GM19328 (cell line): ENCODE measurements around the gene SNRK.
"Not testable (repeated sequence)": the region's sequence is repeated elsewhere in the genome, so short reads cannot be mapped to it uniquely, and the experiment has no call there.

Experiments
- ATAC-seq: cut with Tn5 transposase; IDR thresholded peaks from one replicate; pipeline ENCODE4 v1.9.1; 2021; ENCODE audit warnings: mild to moderate bottlenecking, moderate library complexity; ENCODE audit not compliant: unreplicated experiment

Gene SNRK

DNA sequence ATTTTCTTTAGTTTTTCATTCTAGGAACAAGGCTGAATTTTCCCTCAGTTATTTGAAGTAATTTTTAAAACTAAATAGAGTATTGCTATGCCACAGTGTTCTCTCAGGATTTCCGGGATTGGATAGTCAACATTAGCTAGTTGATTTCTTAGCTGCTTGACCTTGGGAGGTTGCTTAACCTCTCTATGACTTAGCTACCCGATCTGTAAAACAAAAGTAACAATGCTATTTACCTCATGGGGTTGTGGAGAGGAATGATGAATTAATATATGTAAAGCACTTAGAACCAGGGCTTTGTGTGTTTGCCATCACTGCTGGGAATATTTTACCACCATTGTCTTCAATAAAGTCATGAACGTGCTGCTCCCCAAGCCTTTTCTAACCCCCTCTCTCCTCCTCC lies 57.5 kb downstream of the SNRK start:
- ATAC-seq: no peak

DNA sequence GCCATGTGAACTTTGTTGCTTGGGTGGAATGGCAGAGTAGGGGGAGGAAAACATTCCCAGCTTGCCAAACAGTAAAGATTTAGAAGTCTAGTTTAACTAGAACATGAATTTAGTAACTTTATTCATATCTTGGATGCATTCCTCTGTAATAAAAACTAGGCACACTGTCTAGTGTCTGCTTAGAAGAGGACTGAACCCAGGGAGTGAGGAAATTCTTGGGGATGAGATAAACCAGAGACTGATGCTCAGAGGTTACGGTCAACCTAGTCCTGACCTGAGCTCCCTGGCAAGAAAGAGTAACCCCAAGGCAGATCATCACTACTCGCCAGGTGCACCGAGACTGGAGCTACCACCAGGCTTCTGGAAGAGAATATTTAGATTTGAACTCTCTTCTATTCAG lies 58.2 kb downstream of the SNRK start:
- no peak for ATAC-seq

- no peak for ATAC-seq
Observed at GRCh38 chr3:43345246-43345645, 58.9 kb downstream of the SNRK start.

- ATAC-seq: no peak
Observed at GRCh38 chr3:43345877-43346276, 59.5 kb downstream of the SNRK start.

- no peak for ATAC-seq
Observed at GRCh38 chr3:43346978-43347749, 60.8 kb downstream of the SNRK start.

DNA sequence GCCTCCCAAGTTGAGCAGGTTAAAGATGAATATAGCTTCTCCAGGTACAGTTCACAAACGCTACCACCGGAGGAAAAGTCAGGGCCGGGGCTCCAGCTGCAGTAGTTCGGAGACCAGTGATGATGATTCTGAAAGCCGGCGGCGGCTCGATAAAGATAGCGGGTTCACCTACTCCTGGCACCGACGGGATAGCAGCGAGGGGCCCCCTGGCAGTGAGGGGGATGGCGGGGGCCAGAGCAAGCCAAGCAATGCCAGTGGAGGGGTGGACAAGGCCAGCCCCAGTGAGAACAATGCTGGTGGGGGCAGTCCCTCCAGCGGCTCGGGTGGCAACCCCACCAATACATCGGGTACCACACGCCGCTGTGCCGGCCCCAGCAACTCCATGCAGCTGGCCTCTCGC lies 61.4 kb downstream of the SNRK start:
- ATAC-seq: no peak

DNA sequence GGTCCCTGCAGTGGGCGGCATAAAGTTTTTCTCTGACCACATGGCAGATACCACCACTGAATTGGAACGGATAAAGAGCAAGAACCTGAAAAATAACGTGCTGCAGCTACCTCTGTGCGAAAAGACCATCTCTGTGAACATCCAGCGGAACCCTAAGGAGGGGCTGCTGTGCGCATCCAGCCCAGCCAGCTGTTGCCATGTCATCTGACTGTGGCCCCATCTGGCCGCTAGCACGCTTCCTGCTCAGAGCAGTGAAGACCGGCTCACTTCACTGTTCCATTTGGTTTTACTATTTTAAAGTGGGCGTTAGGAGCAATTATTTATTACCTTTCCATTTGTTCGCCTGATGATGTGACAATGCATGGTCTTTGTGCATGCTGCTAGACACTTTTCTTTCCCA lies 62.0 kb downstream of the SNRK start:
- no peak for ATAC-seq

DNA sequence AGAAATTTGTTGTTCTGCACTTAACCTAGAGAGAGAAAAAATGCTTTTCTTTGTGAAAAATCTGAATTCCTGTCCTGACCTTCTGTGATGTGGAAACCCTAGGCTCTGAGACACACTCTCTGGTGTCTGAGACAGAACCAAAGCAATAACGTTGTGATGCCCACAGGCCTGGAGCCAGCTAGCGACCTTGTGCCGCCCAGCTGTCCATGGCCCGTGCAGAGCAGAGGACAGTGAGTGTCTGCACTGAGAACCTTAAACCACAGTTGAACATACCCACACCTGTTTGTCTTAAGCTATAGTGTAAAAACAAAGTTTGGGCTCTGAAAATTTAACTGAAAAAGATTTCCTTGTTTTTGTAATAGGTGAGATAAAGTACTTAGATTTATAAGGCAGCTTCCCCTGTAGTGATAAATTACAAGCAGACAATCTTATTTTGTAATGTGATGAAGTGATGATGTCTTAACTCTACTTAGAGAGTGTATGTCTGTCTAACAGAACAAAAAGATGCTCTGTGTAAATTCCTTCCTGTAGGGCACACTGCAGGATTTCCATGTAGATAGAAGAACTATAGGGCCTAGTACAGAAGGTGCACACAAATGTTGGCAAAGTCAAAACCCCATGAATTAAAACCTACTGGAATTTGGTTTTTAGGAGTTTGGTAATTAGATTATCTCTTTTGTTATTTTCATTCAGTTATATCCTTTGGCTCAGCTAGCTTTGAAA lies 62.7 kb downstream of the SNRK start:
- no peak for ATAC-seq

DNA sequence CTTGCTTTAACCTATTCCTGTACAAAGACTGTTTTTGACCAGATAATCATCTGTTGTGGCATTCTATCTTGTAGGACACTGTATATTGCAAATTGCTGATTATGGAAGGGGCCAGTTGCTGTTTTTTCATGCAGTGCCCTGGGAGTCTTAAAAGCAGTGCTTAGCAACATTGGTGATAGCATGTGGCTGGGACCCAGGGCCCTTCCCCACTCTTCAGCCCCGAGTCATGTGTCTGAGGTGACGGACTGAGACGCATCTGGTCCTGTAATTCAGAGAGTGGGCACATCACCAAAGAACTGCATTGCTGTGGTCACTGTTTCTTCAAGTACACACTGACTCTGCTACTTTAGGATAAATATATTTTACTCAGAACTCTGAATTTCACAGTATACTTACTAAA lies 63.4 kb downstream of the SNRK start:
- ATAC-seq: no peak

DNA sequence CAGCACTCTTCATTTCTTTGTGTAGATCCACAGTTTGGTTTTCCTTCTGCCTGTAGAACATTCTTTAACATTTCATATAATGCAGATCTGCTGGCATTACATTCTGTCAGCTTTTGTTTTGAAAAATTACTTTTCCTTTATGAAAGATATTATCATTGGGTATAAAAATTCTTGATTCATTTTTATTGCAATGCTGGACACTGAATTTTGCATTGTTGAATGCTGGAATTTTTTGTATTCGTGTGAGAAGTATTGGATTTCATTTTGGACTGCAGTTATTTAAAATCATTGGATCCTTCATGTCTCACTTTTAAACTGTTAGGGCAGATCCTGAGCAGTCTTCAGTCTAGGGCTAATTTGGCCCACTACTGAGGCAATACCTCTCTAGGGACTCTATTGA lies 67.1 kb downstream of the SNRK start:
- no peak for ATAC-seq

DNA sequence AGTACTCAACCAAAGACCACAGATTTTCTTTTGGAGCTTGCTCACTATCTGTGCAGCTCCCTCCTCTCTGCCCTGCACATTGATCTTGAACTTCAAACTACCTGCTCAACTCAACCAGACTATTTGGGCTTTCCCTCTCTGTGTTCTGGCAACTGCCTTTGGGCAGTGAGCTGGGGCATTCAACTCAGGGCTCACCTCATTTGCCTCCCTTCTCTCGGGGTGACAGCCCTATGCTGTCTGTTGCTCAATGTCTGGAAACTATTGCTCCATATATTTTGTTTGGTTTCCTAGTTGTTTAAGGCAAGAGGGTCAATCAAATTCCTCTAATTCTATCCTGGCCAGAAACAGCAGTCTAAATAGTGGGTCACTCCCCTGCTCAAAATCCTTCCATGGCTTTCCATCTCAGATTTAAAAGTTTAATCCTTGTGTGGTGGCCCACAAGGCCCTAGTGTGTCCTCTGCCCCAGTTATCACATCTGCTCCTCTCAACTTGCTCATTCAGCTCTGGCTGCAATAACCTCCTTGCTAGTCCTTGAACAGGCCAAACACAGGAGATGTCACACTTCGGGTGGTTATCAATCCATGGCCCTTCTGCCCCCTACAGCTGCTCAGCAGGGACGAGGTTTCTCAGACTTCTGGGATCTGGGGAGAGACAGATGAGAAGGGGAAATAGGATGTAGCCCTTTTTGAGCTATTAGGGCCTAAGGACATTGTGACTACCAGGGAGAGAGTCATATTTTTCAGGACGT lies 67.8 kb downstream of the SNRK start:
- ATAC-seq: no peak

DNA sequence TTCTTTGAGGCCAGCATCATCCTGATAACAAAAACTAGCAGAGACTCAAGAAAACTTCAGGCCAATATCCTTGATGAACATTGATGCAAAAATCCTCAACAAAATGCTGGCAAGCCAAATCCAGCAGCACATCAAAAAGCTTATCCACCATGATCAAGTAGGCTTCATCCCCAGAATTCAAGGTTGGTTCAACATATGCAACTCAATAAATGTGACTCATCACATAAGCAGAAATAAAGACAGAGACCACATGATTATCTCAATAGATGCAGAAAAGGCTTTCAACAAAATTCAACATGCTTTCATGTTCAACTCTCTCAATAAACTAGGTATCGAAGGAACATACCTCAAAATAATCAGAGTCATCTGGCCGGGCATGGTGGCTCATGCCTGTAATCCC lies 69.7 kb downstream of the SNRK start:
- not testable (repeated sequence) for ATAC-seq

GRCh38 chr3:43361077-43361476 lies 74.7 kb downstream of the SNRK start:
- no peak for ATAC-seq

DNA sequence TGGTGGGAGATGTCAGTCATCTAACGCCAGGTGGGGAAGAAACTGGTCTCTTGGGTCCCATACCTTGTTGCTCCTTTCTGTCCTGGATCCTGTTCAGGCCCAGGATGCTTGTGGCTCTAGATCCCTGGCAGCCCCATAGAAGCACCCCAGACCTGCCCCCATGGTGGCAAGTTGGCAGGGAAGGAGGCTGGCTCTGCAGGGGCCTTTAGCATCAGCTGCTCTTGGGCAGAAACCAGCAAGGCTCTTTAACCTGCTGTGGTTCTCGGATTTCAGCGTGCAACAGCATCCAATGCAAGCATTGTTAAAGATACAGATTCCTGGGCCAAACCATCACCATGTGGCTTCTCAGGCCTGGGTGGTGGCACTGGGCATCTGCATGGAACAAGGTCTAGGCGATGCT lies 75.8 kb downstream of the SNRK start:
- ATAC-seq: no peak

- ATAC-seq: no peak
Observed at GRCh38 chr3:43362961-43363360, 76.6 kb downstream of the SNRK start.

DNA sequence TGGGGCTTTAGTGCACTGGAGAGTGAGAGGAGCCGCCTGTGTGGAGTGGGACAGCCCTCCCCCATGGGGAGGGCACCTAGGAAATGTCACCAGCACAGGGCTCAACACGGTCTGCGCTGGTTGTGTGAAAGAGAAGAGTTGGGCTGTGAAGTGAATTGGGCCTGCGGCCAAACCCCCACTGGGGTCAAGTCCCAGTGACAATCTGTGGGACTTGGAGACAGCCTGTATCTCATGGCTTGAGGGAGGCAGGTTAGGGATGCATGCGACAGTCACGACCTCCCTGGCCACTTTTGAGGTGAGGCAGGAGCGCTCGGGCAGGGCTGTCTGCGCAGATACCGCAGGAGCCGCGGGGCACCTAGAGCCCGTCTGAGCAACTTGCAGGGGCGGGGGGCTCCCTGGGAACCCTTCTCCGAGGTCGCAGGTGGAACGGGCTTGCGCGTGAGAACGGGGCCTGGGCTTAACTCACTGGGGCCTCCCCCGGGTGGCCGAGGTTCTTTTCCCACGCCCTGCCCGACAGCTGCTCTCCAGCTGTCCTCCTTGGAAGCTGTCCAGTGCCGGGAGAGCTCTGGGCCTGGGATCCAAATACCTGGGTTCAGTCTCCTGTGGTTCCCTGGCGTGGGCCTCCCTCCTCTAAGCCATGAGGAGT lies 77.4 kb downstream of the SNRK start:
- no peak for ATAC-seq

GRCh38 chr3:43364494-43364893 lies 78.2 kb downstream of the SNRK start:
- ATAC-seq: no peak

DNA sequence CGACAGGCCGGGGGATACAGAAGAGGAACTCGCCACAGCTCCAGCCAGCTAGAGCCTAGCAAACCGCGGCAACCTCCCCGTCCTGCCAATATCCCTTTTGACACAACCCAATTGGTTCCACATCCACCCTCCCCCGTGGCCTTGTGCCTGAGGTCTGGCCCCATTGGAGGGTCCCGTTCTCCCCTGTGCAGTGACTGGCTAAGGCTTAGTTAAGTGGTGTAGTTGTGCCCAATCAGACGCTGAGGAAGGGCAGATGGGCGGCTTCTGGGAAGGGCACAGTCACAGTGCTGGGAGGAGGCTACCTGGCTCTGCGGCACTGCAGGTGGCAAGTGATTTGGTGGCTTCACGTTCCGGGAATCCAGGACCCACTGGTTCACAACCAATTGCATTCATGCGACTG lies 78.6 kb downstream of the SNRK start:
- ATAC-seq: no peak

GRCh38 chr3:43365601-43366305 lies 79.4 kb downstream of the SNRK start:
- ATAC-seq: no peak

GRCh38 chr3:43366481-43366880 lies 80.1 kb downstream of the SNRK start:
- ATAC-seq: no peak

DNA sequence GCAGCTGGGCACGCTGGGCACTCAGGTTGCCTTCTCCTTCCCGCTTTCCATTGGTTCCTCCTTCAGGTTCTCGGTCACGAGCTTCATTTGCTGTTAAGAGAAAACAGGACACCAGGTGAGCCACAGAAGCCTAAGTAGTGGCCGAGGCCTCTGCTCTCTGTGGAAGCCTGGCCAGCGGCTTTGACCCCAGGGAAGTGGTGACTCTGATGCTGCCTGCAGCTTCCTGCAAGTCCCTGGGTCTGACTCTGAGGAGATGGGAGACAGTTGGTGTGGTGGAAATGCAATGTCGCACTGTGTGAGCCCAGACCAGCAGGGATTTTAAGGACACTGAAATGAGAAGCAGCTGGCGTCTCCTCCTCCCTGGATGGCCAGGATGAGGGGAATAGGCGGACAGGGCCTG lies 80.5 kb downstream of the SNRK start:
- no peak for ATAC-seq
